NT2/D1 (cell line): ENCODE data around the gene INSR.
"Not testable (repeated sequence)": the region's sequence is repeated elsewhere in the genome, so short reads cannot be mapped to it uniquely, and the experiment has no call there.

Experiments used
- DNase-seq: peaks from one replicate; pipeline ENCODE4 v3.0.0-alpha.2; 2011; ENCODE audit warnings: low read depth, low spot score
- H3K27me3 ChIP-seq: 2 replicates; pipeline ENCODE4 v1.6.0; 2011; ENCODE audit warnings: mild to moderate bottlenecking; ENCODE audit not compliant: insufficient read length, insufficient read depth
- H3K36me3 ChIP-seq: 2 replicates; pipeline ENCODE4 v1.6.1; 2011; ENCODE audit warnings: mild to moderate bottlenecking, low read length, mixed read lengths; ENCODE audit not compliant: insufficient read depth, insufficient read length
- H3K4me1 ChIP-seq: 2 replicates; pipeline ENCODE4 v1.5.1; 2011; ENCODE audit not compliant: insufficient read depth, insufficient read length
- H3K4me3 ChIP-seq: 2 replicates; pipeline ENCODE4 v1.5.1; 2011; ENCODE audit warnings: low read depth; ENCODE audit not compliant: insufficient read length
- H3K9ac ChIP-seq: 2 replicates; pipeline ENCODE4 v1.6.0; 2011; ENCODE audit warnings: low read depth; ENCODE audit not compliant: insufficient read length
- H3K9me3 ChIP-seq: 2 replicates; pipeline ENCODE4 v1.5.1; 2011; ENCODE audit warnings: mild to moderate bottlenecking, low read length; ENCODE audit not compliant: insufficient read depth
- SUZ12 ChIP-seq: IDR thresholded peaks from 2 replicates; pipeline ENCODE4 v1.6.1; 2011; ENCODE audit not compliant: insufficient read length, insufficient read depth; ENCODE audit errors: extremely low read depth
- YY1 ChIP-seq: IDR thresholded peaks from 2 replicates; pipeline ENCODE4 v1.6.1; 2011; ENCODE audit not compliant: insufficient read length, insufficient read depth
- ZNF274 ChIP-seq: IDR thresholded peaks from 2 replicates; pipeline ENCODE4 v1.6.1; 2011; ENCODE audit warnings: mild to moderate bottlenecking, low read depth, low read length

INSR gene

DNA sequence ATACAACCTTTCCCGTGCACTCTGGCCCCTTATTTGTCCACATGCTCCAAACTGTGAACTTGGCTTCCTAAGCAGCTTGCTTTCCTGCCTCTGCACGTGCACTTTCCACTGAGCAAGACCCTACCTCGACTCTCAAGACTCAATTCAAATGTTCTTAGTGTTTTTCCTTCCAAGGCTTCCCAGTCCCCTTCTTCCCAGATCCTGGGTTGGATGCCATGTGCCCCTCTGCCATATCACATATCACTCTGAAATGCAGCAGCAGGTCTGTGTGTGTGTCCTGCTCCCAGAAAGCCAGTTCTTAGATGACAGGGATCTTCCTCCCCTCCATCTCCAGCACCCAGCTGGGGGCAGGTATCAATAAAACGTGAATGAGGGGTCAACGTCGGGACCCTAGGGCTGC, 221.7 kb downstream of the INSR start:
- no peak overlapping the region for H3K4me3 ChIP-seq
- TF ChIP-seq ZNF274 (no peak), YY1 (no peak), SUZ12 (no peak)
- H3K27me3 ChIP-seq = no peaks in the 10 kb centered on the region
- no peaks in the 10 kb centered on the region for H3K4me1 ChIP-seq
- peaks cover 61% of the 10 kb centered on the region for H3K36me3 ChIP-seq
- H3K9me3 ChIP-seq = peaks cover 14% of the 10 kb centered on the region
- DNase-seq = no peak
- no peak overlapping the region for H3K9ac ChIP-seq

DNA sequence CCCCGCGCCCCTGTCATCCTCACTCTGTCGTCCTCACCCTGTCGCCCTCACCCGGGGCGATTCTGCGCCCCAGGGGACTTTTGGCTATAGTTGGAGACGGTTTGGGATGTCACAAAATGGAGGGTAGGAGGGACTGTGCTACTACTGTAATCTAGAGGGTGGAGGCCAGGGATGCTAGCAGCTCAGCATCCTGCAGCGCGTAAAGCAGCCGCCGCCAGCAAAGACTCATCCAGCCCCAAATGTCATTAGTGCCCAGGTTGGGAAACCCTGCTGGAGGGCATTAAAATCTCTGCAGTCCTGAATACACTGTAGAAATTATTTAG, 224.3 kb downstream of the INSR start:
- H3K27me3 ChIP-seq = no peaks in the 10 kb centered on the region
- no peak for TF ChIP-seq SUZ12
- no peak for TF ChIP-seq YY1
- no peak for TF ChIP-seq ZNF274
- DNase-seq = no peak
- H3K36me3 ChIP-seq = peaks cover 34% of the 10 kb centered on the region
- H3K9ac ChIP-seq = peak overlapping the region; percentile 92
- no peaks in the 10 kb centered on the region for H3K4me1 ChIP-seq
- peaks cover 13% of the 10 kb centered on the region; the same call in 1 of the 2 replicates for H3K9me3 ChIP-seq
- H3K4me3 ChIP-seq = peak overlapping the region; percentile 97

DNA sequence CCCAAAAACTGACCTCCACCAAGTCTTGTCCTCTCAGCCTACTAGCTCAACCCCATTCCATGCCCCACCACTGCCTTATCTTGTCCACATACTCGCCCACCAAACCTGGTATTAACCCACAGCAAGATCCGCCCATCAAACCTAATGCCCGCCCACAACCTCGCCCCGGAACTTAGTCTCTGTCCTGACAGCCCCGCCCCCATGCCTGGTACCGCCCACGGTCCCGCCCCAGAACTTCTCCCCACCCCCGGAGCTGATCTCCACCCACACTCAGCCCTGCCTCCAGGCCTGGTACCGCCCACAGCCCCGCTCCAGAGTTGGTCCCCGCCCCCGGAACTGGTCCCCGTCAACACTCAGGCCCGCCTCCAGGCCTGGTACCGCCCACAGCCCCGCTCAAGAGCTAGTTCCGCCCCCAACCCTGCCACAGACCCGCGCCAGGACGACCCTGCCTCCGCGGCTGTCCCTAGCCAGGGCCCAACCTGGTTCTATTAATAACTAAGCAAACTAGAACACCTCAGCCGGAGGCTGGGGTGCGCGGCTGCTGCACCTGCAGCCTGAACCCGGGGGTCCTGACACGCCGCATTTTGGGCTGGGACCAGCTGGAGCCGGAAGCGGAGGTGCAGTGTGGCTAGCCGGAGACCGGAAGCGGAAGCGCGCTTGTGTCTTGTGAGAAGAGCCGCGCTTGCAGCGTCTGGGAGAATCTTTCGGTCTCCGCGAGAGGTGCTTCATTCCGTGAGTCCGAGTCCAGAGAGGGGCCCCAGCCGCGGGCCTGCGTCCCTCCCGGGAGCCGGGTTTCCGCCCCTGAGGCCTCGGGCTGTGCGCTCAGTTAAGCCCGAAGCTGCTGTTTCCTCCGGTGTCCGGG, 224.9 kb downstream of the INSR start, which contains the start of gene ZNF557:
ZNF557 (plus strand) TSS at position 662 of the 862 bp plus-strand sequence. CDS start 5,372 bp downstream, outside the sequence.
- H3K4me3 ChIP-seq = peak within 1 kb of the TSS; percentile 97
- DNase-seq = peak; percentile 97
- peak within 1 kb of the TSS; percentile 92 for H3K9ac ChIP-seq
- H3K36me3 ChIP-seq = peaks cover 28% of the 10 kb centered on the region
- TF ChIP-seq ZNF274 (no peak), SUZ12 (no peak), YY1 (no peak)
- peaks cover 13% of the 10 kb centered on the region; the same call in 1 of the 2 replicates for H3K9me3 ChIP-seq
- no peaks in the 10 kb centered on the region for H3K27me3 ChIP-seq
- H3K4me1 ChIP-seq = no peaks in the 10 kb centered on the region

- Histone ChIP-seq H3K4me1 (no peaks in the 10 kb centered on the region), H3K9ac (no peak overlapping the region), H3K9me3 (peaks cover 13% of the 10 kb centered on the region; the same call in 1 of the 2 replicates), H3K27me3 (no peaks in the 10 kb centered on the region), H3K36me3 (peaks cover 26% of the 10 kb centered on the region), H3K4me3 (no peak overlapping the region)
- DNase-seq = no peak
- no peak for TF ChIP-seq YY1
- TF ChIP-seq SUZ12 = no peak
- TF ChIP-seq ZNF274 = no peak
Measured at GRCh38 chr19:7068599-7068998, 225.6 kb downstream of the INSR start.

DNA sequence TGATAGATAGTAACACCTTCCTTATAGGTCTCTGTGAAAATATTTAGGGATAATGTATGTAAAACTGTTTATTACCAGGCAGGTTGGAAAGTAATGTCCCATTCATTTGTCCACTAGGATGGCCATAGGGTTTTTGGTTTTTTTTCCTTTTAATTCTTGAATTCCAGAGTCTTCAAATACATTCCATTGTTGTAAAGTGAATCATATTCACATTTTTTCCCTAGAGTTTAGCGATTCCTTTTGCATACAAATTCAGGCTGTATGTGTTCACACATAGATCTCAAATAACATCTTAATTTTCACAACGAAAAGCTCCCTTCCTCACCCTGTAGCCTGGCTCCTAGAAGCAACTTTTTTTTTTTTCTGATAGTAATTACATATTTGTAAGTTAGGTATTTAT, 226.5 kb downstream of the INSR start:
- no peak for DNase-seq
- Histone ChIP-seq H3K27me3 (no peaks in the 10 kb centered on the region), H3K4me3 (no peak overlapping the region), H3K9me3 (peaks cover 13% of the 10 kb centered on the region; the same call in 1 of the 2 replicates), H3K4me1 (no peaks in the 10 kb centered on the region), H3K9ac (no peak overlapping the region), H3K36me3 (peaks cover 18% of the 10 kb centered on the region)
- TF ChIP-seq ZNF274 (no peak), SUZ12 (no peak), YY1 (no peak)

DNA sequence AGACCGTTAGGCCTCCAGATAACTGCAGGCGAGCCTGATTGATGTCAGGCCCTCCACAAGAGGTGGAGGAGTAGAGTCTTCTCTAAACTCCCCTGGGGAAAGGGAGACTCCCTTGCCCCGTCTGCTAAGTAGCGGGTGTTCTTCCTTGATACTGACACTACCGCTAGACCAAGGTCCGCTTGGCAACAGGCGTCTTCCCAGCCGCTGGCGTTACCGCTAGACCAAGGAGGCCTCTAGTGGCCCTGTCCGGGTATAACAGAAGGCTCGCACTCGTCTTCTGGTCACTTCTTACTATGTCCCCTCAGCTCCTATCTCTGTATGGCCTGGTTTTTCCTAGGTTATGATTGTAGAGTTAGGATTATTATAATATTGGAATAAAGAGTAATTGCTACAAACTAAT, 227.1 kb downstream of the INSR start:
- H3K4me1 ChIP-seq, H3K27me3 ChIP-seq, H3K4me3 ChIP-seq, H3K9ac ChIP-seq: not testable (repeated sequence)
- peak; percentile 49 for DNase-seq
- Histone ChIP-seq H3K9me3 (peaks cover 13% of the 10 kb centered on the region; the same call in 1 of the 2 replicates), H3K36me3 (peaks cover 12% of the 10 kb centered on the region)

DNA sequence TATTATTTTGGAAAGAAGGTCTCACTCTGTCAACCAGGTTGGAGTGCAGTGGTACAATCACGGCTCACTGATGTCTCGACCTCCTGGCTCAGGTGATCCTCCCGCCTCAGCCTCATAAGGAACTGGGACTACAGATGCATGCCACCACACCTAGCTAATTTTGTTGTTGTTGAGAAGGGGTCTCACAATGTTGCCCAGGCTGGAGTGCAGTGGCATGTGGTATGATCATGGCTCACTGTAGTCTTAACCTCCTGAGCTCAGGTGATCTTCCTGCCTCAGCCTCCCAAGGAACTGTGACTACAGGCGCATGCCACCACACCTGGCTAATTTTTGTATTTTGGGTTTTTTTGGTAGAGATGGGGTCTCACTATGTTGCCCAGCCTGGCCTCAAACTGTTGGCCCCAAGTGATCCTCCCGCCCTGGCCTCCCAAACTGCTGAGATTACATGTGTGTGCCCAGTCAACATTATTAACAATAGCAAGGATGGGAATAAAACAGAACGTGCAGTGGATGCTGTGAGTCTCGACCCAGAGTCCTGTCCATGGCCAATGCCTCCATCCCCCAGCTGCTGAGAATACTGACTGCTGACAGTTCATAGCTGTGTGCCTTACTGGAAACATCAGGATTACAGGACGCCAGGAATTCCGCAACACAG, 230.3 kb downstream of the INSR start:
- Histone ChIP-seq H3K27me3 (no peaks in the 10 kb centered on the region), H3K4me3 (no peak overlapping the region), H3K36me3 (no peaks in the 10 kb centered on the region), H3K9me3 (peaks cover 13% of the 10 kb centered on the region; the same call in 1 of the 2 replicates), H3K4me1 (no peaks in the 10 kb centered on the region), H3K9ac (no peak overlapping the region)
- DNase-seq = no peak
- no peak for TF ChIP-seq SUZ12
- TF ChIP-seq ZNF274 = no peak
- TF ChIP-seq YY1 = no peak
